ENCODE data around the gene SIGLEC15.
"Not testable (repeated sequence)": the region's sequence is repeated elsewhere in the genome, so short reads cannot be mapped to it uniquely, and the experiment has no call there.

SIGLEC15 gene

GRCh38 chr18:45820106-45820745 is 5.2 kb upstream of the SIGLEC15 start:
- no peak for DNase-seq

- no peak for DNase-seq
Measured at GRCh38 chr18:45821026-45821425, 4.4 kb upstream of the SIGLEC15 start.

DNA sequence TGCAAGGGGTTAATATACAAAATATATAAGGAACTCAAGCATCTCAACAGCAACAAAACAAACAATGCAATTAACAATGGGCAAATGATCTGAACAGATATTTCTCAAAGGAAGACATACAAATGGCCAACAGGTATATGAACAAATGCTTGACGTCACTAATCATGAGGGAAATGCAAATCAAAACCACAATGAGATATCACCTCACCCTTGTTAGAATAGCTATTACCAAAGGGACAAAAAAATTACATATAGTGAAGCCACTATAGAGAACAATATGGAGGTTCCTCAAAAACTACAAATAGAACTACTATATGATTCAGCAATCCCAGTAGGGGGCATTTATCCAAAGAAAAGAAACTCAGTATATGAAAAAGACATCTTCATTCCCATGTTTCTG is 3.8 kb upstream of the SIGLEC15 start:
- DNase-seq, result no peak

- DNase-seq, result no peak
Measured at GRCh38 chr18:45826084-45826483, 609 bp downstream of the SIGLEC15 start.

DNA sequence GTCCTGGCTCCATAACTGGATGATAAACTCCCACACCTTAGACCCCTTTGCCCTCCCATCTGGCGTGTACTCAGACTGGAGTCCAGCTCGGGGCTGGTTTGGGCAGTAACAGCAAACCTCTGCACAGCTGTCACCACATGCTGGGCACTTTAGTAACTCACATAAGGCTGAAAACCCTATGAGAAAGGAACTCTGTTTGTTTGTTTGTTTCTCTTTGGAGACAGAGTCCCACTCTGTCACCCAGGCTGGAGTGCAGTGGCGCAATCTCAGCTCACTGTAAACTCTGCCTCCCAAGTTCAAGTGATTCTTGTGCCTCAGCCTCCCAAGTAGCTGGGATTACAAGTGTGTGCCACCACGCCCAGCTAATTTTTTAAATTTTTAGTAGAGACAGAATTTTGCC is 1.2 kb downstream of the SIGLEC15 start:
- DNase-seq, result not testable (repeated sequence)

- DNase-seq, result no peak
Measured at GRCh38 chr18:45828917-45829811, 3.7 kb downstream of the SIGLEC15 start.

- no peak for DNase-seq
Measured at GRCh38 chr18:45829855-45830254, 4.4 kb downstream of the SIGLEC15 start.

GRCh38 chr18:45830917-45831316 is 5.4 kb downstream of the SIGLEC15 start:
- no peak for DNase-seq

DNA sequence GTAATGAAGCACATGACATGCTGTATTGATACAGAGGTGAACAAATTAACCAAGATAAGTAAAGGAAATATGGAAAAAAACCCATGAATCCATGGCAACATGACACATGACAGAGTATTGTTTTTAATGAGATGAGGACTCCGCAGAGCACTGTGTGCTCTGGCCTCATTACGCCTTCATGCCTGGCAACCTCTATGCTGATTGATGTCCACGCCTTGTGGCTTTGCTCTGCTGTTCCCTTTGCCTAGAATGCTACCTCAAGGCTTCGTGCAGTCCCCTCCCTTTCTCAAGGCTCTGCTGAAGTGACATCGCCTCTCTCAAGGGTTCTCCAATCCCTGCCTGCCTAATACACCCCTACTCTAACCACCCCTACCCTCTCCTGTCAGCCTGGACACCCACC is 8.4 kb downstream of the SIGLEC15 start:
- no peak for DNase-seq

- no peak for DNase-seq
Measured at GRCh38 chr18:45834306-45834705, 8.8 kb downstream of the SIGLEC15 start.

- DNase-seq, result no peak
Measured at GRCh38 chr18:45835057-45835636, 9.7 kb downstream of the SIGLEC15 start.

GRCh38 chr18:45836242-45837205 is 11.0 kb downstream of the SIGLEC15 start:
- DNase-seq, result no peak

DNA sequence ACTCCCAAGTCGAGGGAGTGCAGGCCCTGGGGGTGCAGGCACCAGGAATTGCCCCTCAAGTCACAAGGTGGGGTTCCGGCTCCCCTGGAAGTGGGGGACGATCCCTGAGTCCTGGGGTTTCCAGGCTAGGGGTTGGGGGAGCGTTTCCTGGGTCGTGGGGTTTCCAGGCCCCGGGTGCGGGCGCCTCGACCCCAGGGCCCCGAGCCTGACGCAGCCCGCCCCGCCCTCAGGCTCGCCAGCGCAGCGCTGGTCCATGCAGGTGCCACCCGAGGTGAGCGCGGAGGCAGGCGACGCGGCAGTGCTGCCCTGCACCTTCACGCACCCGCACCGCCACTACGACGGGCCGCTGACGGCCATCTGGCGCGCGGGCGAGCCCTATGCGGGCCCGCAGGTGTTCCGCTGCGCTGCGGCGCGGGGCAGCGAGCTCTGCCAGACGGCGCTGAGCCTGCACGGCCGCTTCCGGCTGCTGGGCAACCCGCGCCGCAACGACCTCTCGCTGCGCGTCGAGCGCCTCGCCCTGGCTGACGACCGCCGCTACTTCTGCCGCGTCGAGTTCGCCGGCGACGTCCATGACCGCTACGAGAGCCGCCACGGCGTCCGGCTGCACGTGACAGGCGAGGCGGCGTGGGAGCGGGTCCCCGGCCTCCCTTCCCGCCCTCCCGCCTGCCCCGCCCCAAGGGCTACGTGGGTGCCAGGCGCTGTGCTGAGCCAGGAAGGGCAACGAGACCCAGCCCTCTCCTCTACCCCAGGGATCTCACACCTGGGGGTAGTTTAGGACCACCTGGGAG is 12.0 kb downstream of the SIGLEC15 start:
- peak; percentile 8 for DNase-seq

GRCh38 chr18:45838302-45839070 is 13.0 kb downstream of the SIGLEC15 start:
- no peak for DNase-seq

DNA sequence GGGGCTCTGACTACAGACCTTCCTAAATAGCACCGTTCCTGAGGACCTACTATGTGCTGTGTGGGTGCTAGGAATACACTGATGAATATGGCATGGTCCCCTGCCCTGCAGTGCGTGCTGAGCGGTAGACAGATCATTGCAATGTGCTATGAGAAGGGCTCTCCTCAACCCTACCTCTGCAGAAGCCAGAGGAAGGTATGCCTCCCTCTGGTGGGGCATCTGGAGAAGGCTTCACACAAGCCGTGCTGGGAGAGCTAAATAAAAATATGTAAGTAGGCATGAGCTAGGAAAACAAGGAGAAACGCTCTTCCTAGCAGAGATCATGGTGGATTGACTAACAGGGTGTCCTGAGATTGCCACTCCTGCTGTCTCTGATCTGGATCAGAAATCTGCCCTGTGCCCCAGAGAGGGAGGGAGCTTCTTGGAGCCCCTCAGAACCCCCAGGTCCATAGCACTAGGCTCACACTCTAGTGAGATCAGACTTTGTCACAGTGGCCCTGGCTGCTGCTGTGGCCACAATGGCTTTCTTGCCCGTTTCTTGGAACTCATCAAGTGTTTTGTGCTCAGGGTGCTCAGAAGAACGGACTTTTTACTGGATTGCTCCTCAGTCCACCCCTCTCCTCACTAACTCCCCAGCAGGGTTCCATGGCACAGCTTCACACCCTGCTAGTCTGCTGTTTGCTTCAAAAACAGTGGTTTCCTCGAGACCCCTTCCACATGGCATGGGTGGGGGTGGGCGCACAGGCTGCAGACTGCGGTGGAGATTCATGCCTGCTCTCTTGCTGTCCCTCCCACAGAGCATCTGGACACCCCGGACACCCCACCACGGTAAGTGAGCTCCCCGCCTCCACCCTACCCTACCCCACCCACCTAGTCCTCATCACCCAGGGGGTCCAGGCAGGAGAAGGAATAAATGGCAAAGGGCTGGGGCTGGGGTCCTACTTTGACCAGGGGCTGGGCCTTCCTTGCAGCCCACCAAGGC is 14.2 kb downstream of the SIGLEC15 start:
- no peak for DNase-seq

DNA sequence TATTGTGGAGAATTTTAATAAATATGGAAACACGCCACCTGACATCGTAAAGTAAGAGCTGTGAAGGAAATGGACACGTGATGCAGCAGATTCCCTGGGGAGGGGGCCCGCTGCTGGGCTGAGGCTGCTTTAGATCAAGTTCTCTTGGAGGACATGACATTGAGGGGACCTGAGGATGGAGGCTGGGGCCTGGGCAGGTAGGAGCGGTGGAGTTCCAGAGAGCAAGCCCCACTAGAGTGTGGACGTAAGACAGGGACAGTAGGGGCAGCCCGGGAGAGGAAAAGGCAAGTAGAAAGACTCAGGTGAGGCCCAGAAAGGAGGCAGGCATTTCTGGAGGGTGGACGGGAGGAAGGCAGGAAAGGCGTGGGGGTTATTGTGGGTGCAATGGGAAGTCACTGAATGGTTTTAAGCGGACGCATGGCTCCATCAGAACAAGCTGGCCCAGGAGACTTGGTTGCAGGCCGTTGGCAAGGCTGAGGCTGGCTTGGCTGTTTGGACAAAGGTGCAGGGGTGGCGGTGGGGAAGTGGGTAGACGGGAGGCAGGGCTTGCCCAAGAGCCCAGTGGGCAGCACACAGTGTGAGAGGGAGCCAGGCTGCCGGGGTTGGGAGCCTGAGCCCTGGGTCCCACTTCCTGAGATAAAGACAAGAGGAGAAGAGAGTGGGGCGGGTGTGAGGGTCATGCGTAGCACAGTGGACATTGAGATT is 15.7 kb downstream of the SIGLEC15 start:
- DNase-seq, result no peak

- no peak for DNase-seq
Measured at GRCh38 chr18:45841765-45842442, 16.4 kb downstream of the SIGLEC15 start.

DNA sequence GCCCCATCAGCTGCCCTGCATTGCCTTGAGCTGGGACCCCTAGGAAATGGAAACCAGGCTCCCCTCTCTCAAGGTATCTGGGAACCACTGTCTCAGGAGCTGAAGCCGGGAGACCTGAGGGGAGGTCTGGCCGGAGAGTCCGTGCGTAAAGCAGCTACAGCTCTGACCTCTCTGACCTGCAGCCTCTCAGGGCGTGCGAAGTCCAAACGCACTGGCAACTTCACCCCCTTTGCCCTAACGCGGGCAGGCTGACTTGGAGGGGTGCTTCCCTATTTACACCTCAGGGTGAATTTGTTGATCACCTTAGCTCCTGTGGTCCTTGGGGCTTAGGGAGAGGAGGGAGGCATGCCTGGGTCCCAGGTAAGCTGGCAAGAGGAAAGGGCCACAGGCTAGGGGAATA is 17.5 kb downstream of the SIGLEC15 start:
- DNase-seq, result no peak

DNA sequence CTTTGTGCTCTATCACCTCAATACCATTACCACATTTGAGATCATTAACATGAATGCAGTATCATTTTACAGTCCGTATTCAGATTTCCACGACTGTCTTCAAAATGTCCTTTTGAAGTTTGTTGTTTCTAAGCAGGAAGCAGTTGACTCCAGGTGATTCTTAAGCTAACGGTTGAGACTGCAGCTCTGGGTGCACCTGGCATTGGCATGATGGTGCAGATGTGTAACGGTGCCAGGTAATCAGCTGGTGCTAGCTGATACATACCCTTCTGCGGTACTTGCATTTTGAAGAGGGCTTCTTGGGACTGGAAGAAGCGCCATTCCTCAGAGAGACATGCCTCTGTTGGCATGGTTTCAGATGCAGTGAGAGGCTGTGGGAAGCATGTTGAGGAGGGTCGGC is 19.5 kb downstream of the SIGLEC15 start:
- no peak for DNase-seq
